SU-DHL-6 (cell line): ENCODE measurements around the gene NELL2.

Experiments used
- EZH2phosphoT487 ChIP-seq: fragments of 200-600 bp; sonication (generic), shearing (Covaris generic); conservative IDR thresholded peaks from 2 replicates; pipeline ENCODE4 v1.6.1; 2018; ENCODE audit warnings: mild to moderate bottlenecking, antibody characterized with exemption, low read length, moderate library complexity, mixed read lengths
- TF ChIP-seq, protein P1 (sequence below): fragments of 200-600 bp; sonication (generic); IDR thresholded peaks from one replicate; pipeline ENCODE4 v1.5.1; 2017; ENCODE audit warnings: antibody characterized with exemption, mild to moderate bottlenecking, low read length, moderate library complexity; ENCODE audit not compliant: insufficient read depth, poor library complexity, severe bottlenecking

DNA sequence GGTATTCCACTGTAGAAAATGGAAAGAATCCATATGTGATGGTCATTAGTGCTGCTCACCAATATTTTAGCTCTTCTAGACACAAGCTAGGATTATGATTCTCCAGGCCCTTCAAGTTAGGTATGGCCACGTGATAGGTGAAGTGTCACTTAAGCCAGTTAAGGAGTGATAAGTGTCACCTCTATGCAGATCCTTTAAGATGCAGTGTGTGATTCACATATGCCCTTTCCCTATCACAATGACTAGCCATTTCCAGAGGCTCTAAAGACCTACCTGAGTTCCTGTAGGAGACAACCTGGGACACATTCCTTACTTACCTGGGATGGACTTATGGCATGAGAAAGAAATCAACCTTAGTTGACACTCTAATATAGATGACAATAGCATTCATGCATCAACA, 343.2 kb downstream of the NELL2 start:
- TF ChIP-seq, protein P1, sequence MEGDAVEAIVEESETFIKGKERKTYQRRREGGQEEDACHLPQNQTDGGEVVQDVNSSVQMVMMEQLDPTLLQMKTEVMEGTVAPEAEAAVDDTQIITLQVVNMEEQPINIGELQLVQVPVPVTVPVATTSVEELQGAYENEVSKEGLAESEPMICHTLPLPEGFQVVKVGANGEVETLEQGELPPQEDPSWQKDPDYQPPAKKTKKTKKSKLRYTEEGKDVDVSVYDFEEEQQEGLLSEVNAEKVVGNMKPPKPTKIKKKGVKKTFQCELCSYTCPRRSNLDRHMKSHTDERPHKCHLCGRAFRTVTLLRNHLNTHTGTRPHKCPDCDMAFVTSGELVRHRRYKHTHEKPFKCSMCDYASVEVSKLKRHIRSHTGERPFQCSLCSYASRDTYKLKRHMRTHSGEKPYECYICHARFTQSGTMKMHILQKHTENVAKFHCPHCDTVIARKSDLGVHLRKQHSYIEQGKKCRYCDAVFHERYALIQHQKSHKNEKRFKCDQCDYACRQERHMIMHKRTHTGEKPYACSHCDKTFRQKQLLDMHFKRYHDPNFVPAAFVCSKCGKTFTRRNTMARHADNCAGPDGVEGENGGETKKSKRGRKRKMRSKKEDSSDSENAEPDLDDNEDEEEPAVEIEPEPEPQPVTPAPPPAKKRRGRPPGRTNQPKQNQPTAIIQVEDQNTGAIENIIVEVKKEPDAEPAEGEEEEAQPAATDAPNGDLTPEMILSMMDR = no peak
- no peak for TF ChIP-seq EZH2phosphoT487
